ENCODE results near the gene ZNF609.

ZNF609 gene

DNA sequence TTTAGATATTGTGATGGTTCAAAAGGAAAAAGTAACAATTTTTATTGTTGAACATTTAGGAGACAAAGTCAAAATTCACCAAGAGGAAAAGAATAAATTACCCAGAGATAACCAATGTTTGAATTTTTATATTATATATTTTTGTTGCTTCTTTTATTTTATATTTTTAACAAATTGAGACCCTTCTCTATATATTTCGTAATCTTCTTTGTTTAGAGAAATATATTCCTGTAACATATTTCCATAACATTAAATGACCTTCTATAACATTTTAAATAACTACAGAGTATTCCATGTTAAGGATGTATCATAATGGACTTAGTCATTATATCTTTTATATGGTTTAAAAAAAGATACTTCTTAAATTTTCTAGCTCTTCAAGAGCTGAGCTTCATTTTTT is 187.0 kb downstream of the ZNF609 start:
- no peaks in the 10 kb centered on the region for H3K79me2 ChIP-seq (ENCODE audit: control insufficient read depth, insufficient read depth, low read length, unreplicated experiment)
- no peak overlapping the region for H2AFZ ChIP-seq (ENCODE audit: low read length, unreplicated experiment)
- H3K27ac ChIP-seq (ENCODE audit: low read depth, low read length): no peak overlapping the region
- no peaks in the 10 kb centered on the region for H3K27me3 ChIP-seq (ENCODE audit: insufficient read depth, low read length)
- H3K4me1 ChIP-seq (ENCODE audit: control insufficient read depth, insufficient read depth, low read length, unreplicated experiment): no peaks in the 10 kb centered on the region
- H3K36me3 ChIP-seq (ENCODE audit: insufficient read depth, low read length): peaks cover 5% of the 10 kb centered on the region; the same call in 1 of the 2 replicates
- H3K4me3 ChIP-seq (ENCODE audit: low read depth, low read length): no peak overlapping the region

DNA sequence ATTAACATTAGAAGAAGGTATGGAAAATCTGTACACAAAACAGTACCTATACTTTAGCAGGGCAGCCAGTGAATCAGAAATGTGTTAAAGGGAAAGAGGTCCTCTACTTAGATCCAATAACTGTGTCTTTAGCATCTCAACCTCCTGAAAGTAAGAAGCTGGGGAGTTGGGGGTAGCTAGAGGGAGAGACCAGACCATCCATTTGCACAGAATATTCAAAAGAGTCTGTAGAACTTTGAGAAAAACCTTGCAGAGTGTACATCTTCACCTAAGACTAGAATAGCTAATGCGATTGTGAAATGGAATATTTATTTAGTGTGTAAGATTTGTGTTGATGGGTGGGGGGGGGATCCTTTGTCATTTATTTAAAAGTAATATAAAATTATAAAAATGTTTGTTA is 190.2 kb downstream of the ZNF609 start:
- H3K79me2 ChIP-seq (ENCODE audit: control insufficient read depth, insufficient read depth, low read length, unreplicated experiment): no peaks in the 10 kb centered on the region
- H3K36me3 ChIP-seq (ENCODE audit: insufficient read depth, low read length): peaks cover 5% of the 10 kb centered on the region; the same call in 1 of the 2 replicates
- H3K4me3 ChIP-seq (ENCODE audit: low read depth, low read length): no peak overlapping the region
- no peaks in the 10 kb centered on the region for H3K4me1 ChIP-seq (ENCODE audit: control insufficient read depth, insufficient read depth, low read length, unreplicated experiment)
- H2AFZ ChIP-seq (ENCODE audit: low read length, unreplicated experiment): no peak overlapping the region
- H3K27me3 ChIP-seq (ENCODE audit: insufficient read depth, low read length): no peaks in the 10 kb centered on the region
- H3K27ac ChIP-seq (ENCODE audit: low read depth, low read length): no peak overlapping the region

DNA sequence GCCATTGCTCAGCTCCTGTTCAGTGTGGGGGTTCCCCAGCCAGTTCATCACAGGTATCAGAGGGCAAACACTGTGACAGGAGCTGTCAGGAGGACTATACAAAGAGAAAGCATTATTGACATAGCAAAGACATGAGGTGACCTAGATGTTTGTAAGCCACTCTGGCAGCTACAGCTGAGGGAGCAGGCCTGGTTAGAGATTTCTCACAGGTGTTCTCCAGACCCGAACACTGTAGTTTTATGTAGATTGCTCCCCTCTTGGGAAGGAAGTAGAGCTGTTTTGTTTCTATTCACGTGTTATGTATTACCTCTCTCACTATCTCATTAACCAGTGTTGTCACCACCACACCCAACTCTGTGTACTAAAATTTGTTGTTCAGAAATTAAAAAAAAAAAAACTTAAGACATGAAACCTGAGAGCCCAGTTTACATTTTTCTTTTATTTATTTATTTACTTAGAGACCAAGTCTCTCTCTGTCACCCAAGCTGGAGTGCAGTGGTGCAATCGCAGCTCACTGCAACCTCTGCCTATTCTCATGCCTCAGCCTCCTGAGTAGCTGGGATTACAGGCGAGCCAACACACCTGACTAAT is 191.3 kb downstream of the ZNF609 start:
- H3K27ac ChIP-seq (ENCODE audit: low read depth, low read length): no peak overlapping the region
- no peak overlapping the region for H2AFZ ChIP-seq (ENCODE audit: low read length, unreplicated experiment)
- no peaks in the 10 kb centered on the region for H3K27me3 ChIP-seq (ENCODE audit: insufficient read depth, low read length)
- H3K4me1 ChIP-seq (ENCODE audit: control insufficient read depth, insufficient read depth, low read length, unreplicated experiment): no peaks in the 10 kb centered on the region
- no peak overlapping the region for H3K4me3 ChIP-seq (ENCODE audit: low read depth, low read length)
- no peaks in the 10 kb centered on the region for H3K36me3 ChIP-seq (ENCODE audit: insufficient read depth, low read length)
- H3K79me2 ChIP-seq (ENCODE audit: control insufficient read depth, insufficient read depth, low read length, unreplicated experiment): no peaks in the 10 kb centered on the region

DNA sequence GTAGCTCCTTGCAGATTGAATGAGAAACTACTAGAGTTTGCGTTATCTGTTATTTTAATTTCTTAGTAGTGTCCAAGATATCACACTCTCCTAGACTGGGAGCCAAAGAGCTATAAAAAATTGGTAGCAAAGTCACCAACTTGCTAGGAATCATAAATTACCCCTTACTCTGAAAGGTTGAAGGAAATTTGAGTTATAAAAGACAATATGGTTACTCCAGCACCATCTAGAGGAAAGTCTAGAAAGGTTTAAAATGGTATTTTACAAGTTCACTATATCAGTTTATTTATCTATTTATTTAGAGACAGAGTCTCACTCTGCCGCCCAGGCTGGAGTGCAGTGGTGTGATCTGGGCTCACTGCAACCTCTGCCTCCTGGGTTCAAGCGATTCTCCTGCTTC is 193.4 kb downstream of the ZNF609 start:
- Histone ChIP-seq H3K4me1 (ENCODE audit: control insufficient read depth, insufficient read depth, low read length, unreplicated experiment) (no peaks in the 10 kb centered on the region), H3K79me2 (ENCODE audit: control insufficient read depth, insufficient read depth, low read length, unreplicated experiment) (no peaks in the 10 kb centered on the region), H2AFZ (ENCODE audit: low read length, unreplicated experiment) (no peak overlapping the region), H3K27me3 (ENCODE audit: insufficient read depth, low read length) (no peaks in the 10 kb centered on the region), H3K36me3 (ENCODE audit: insufficient read depth, low read length) (no peaks in the 10 kb centered on the region), H3K4me3 (ENCODE audit: low read depth, low read length) (no peak overlapping the region), H3K27ac (ENCODE audit: low read depth, low read length) (no peak overlapping the region)

DNA sequence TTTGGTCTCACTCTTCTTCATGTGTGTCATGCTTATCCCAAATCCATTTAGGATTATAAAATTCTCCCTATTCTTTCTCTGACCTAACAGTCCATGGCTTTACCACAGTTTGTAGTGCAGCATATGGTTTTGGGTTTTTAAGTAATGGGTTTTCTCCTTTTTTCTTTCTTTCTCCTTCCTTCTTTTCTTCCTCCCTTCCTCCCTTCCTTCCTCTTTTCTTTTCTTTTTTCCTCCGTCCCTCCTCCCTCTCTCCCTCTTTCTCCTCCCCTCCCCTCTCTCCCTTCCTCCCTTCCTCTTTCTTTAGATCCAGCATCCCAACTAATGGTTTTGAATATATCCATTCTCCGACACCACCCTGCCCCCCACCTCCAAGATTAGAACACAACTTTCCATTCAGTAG is 196.1 kb downstream of the ZNF609 start:
- no peaks in the 10 kb centered on the region for H3K36me3 ChIP-seq (ENCODE audit: insufficient read depth, low read length)
- no peaks in the 10 kb centered on the region for H3K27me3 ChIP-seq (ENCODE audit: insufficient read depth, low read length)
- no peaks in the 10 kb centered on the region for H3K79me2 ChIP-seq (ENCODE audit: control insufficient read depth, insufficient read depth, low read length, unreplicated experiment)
- no peak overlapping the region for H3K27ac ChIP-seq (ENCODE audit: low read depth, low read length)
- no peaks in the 10 kb centered on the region for H3K4me1 ChIP-seq (ENCODE audit: control insufficient read depth, insufficient read depth, low read length, unreplicated experiment)
- no peak overlapping the region for H2AFZ ChIP-seq (ENCODE audit: low read length, unreplicated experiment)
- no peak overlapping the region for H3K4me3 ChIP-seq (ENCODE audit: low read depth, low read length)

DNA sequence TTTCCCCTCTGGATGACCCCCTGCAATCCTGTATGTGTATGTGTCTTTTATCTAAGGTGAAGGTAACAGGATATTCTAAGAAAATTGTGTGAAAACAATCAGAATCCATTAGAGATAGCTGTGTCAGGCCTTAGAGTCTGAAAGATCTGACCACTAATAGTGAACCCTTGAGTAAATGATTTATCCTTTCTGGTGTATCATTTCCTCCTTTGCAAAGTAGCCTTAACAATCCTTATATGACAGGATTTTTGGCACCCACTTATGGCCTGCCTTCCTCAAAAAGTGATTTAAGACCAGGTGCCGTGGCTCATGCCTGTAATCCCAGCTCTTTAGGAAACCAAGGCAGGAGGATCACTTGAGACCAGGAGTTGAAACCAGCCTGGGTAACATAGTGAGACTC is 204.8 kb downstream of the ZNF609 start:
- Histone ChIP-seq H3K27me3 (ENCODE audit: insufficient read depth, low read length) (no peaks in the 10 kb centered on the region), H3K27ac (ENCODE audit: low read depth, low read length) (no peak overlapping the region), H3K4me3 (ENCODE audit: low read depth, low read length) (no peak overlapping the region), H2AFZ (ENCODE audit: low read length, unreplicated experiment) (no peak overlapping the region), H3K4me1 (ENCODE audit: control insufficient read depth, insufficient read depth, low read length, unreplicated experiment) (peaks cover 9% of the 10 kb centered on the region), H3K36me3 (ENCODE audit: insufficient read depth, low read length) (no peaks in the 10 kb centered on the region), H3K79me2 (ENCODE audit: control insufficient read depth, insufficient read depth, low read length, unreplicated experiment) (peaks cover 11% of the 10 kb centered on the region)

DNA sequence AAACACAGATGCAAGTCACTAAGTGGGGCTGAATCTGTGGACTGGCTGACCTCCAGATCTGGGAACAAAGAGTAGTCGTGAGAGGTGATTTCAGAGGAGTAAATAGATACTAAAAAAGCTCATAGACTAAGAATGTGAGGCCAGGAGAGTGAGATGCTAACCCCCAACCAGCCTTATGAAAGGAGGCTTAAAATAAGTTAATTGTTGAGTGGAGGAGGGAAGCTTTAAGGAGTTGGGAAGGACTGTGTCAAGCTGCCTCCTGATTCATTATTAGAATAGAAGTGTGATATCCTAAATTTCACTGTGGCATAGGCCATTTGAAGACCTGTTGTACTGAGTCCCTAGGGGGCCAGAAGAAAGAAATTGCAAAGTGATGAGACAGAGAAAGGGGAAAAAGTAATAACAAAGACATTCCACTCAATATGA is 207.4 kb downstream of the ZNF609 start:
- H3K27ac ChIP-seq (ENCODE audit: low read depth, low read length): peak overlapping the region; percentile 19; the same call in 1 of the 2 replicates
- no peak overlapping the region for H2AFZ ChIP-seq (ENCODE audit: low read length, unreplicated experiment)
- no peak overlapping the region for H3K4me3 ChIP-seq (ENCODE audit: low read depth, low read length)
- peaks cover 9% of the 10 kb centered on the region for H3K4me1 ChIP-seq (ENCODE audit: control insufficient read depth, insufficient read depth, low read length, unreplicated experiment)
- H3K36me3 ChIP-seq (ENCODE audit: insufficient read depth, low read length): no peaks in the 10 kb centered on the region
- peaks cover 11% of the 10 kb centered on the region for H3K79me2 ChIP-seq (ENCODE audit: control insufficient read depth, insufficient read depth, low read length, unreplicated experiment)
- no peaks in the 10 kb centered on the region for H3K27me3 ChIP-seq (ENCODE audit: insufficient read depth, low read length)

DNA sequence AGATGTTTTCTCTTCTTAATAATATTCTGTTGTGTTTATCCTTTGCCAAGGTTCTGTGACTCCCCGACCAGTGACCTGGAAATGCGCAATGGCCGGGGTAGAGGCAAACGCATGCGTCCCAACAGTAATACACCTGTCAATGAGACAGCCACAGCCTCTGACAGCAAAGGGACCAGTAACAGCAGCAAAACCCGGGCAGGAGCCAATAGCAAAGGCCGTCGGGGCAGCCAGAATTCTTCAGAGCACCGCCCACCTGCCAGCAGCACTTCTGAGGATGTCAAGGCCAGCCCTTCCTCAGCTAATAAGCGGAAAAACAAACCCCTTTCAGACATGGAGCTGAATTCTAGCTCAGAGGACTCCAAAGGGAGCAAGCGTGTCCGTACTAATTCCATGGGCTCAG is 213.5 kb downstream of the ZNF609 start:
- Histone ChIP-seq H3K4me3 (ENCODE audit: low read depth, low read length) (no peak overlapping the region), H2AFZ (ENCODE audit: low read length, unreplicated experiment) (no peak overlapping the region), H3K4me1 (ENCODE audit: control insufficient read depth, insufficient read depth, low read length, unreplicated experiment) (no peaks in the 10 kb centered on the region), H3K27ac (ENCODE audit: low read depth, low read length) (no peak overlapping the region), H3K36me3 (ENCODE audit: insufficient read depth, low read length) (peaks cover 14% of the 10 kb centered on the region), H3K79me2 (ENCODE audit: control insufficient read depth, insufficient read depth, low read length, unreplicated experiment) (no peaks in the 10 kb centered on the region), H3K27me3 (ENCODE audit: insufficient read depth, low read length) (no peaks in the 10 kb centered on the region)

DNA sequence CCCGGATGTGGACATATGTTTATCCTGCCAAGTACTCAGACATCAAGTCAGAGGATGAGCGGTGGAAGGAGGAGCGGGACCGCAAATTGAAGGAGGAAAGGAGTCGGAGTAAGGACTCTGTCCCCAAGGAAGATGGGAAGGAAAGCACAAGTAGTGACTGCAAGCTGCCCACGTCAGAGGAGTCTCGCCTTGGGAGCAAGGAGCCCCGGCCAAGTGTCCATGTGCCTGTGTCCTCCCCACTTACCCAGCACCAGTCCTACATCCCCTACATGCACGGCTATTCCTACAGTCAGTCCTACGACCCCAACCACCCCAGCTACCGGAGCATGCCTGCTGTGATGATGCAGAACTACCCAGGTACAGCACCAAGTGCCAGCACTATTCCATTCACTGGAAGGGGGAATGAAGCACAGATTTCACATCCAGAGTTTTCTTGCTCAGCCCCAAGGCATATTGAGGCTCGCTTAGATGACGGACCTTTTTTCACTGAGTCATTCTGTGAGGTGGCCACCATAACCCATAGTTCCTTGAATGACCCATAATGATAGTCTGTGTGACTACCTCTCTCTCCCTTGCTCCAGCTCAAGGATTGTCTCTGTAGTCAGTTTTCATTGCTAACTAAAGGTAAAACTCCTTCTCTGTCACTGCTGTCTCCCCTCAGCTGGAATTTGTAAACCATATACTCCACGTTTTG is 217.9 kb downstream of the ZNF609 start:
- H3K36me3 ChIP-seq (ENCODE audit: insufficient read depth, low read length): peaks cover 14% of the 10 kb centered on the region

DNA sequence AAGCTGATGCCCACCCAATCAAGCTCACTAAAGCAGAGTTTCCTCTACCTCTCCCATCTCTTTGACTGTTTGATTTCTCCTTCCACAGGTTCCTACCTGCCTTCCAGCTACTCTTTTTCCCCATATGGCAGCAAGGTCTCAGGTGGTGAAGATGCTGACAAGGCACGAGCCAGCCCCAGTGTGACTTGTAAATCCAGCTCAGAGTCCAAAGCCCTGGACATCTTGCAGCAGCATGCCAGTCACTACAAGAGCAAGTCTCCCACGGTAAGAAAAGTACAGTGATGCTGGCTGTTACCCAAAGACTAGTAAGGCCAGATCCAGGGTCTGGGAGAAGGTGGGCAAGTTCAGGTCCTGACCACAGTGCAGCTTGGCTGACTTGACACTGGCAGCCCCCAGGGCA is 219.7 kb downstream of the ZNF609 start:
- no peak overlapping the region for H3K27ac ChIP-seq (ENCODE audit: low read depth, low read length)
- no peak overlapping the region for H2AFZ ChIP-seq (ENCODE audit: low read length, unreplicated experiment)
- H3K36me3 ChIP-seq (ENCODE audit: insufficient read depth, low read length): peaks cover 6% of the 10 kb centered on the region
- H3K4me1 ChIP-seq (ENCODE audit: control insufficient read depth, insufficient read depth, low read length, unreplicated experiment): no peaks in the 10 kb centered on the region
- no peaks in the 10 kb centered on the region for H3K27me3 ChIP-seq (ENCODE audit: insufficient read depth, low read length)
- H3K79me2 ChIP-seq (ENCODE audit: control insufficient read depth, insufficient read depth, low read length, unreplicated experiment): no peaks in the 10 kb centered on the region
- H3K4me3 ChIP-seq (ENCODE audit: low read depth, low read length): no peak overlapping the region

More for the DNA sequence above, 217.9 kb downstream of the ZNF609 start:
- no peak overlapping the region for H3K27ac ChIP-seq (ENCODE audit: low read depth, low read length)
- H2AFZ ChIP-seq (ENCODE audit: low read length, unreplicated experiment): no peak overlapping the region
- no peaks in the 10 kb centered on the region for H3K27me3 ChIP-seq (ENCODE audit: insufficient read depth, low read length)
- H3K4me3 ChIP-seq (ENCODE audit: low read depth, low read length): no peak overlapping the region
- no peaks in the 10 kb centered on the region for H3K79me2 ChIP-seq (ENCODE audit: control insufficient read depth, insufficient read depth, low read length, unreplicated experiment)
- no peaks in the 10 kb centered on the region for H3K4me1 ChIP-seq (ENCODE audit: control insufficient read depth, insufficient read depth, low read length, unreplicated experiment)

DNA sequence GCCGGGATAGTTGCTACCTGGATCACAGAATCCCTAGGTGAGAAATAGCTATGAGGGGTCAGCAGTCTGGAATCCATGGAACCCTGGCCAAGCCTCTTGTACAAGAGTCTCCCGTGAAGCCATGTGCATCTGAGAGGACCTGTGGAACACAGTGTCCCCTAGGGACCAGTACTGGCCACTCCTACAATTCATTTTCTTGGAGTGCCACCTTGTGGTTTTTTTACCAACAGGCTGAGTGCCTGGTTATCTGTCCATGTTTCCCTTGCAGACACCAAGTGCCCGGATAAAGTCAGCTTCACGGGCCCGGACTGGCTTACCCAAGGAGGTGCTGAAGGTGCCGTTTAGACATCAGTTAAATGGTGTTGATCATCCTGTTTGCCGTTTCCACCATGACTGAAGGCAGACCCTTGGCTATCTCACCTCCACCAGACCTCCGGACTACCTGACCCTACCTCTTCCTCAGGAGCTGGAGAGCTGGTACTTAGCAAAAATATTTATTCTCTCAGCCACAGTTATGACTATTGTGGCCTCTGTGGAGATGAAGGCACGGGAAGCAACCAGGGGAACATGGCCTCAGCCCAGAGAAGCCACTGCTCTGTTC is 221.1 kb downstream of the ZNF609 start:
- H3K79me2 ChIP-seq (ENCODE audit: control insufficient read depth, insufficient read depth, low read length, unreplicated experiment): no peaks in the 10 kb centered on the region
- no peak overlapping the region for H2AFZ ChIP-seq (ENCODE audit: low read length, unreplicated experiment)
- H3K4me3 ChIP-seq (ENCODE audit: low read depth, low read length): no peak overlapping the region
- no peaks in the 10 kb centered on the region for H3K27me3 ChIP-seq (ENCODE audit: insufficient read depth, low read length)
- H3K27ac ChIP-seq (ENCODE audit: low read depth, low read length): no peak overlapping the region
- peaks cover 6% of the 10 kb centered on the region for H3K36me3 ChIP-seq (ENCODE audit: insufficient read depth, low read length)
- no peaks in the 10 kb centered on the region for H3K4me1 ChIP-seq (ENCODE audit: control insufficient read depth, insufficient read depth, low read length, unreplicated experiment)

All from ACC112 (cell line).